GM15510 (cell line): ENCODE data around the gene SELENOP.

Experiments used
- POLR2A ChIP-seq: IDR thresholded peaks from 3 replicates; pipeline ENCODE4 v1.6.1; 2011; ENCODE audit warnings: borderline replicate concordance; ENCODE audit not compliant: insufficient read length; ENCODE audit errors: extremely low read depth

The SELENOP gene

GRCh38 chr5:42779083-42779482, 32.6 kb downstream of the SELENOP start:
- TF ChIP-seq POLR2A: no peak

GRCh38 chr5:42772265-42772993, 39.3 kb downstream of the SELENOP start:
- TF ChIP-seq POLR2A: no peak

GRCh38 chr5:42770003-42770402, 41.7 kb downstream of the SELENOP start:
- TF ChIP-seq POLR2A: no peak

GRCh38 chr5:42768106-42768504, 43.6 kb downstream of the SELENOP start:
- no peak for TF ChIP-seq POLR2A

- TF ChIP-seq POLR2A: no peak
These were observed 44.1 kb downstream of the SELENOP start for GRCh38 chr5:42767491-42768105.

- no peak for TF ChIP-seq POLR2A
These were observed 49.9 kb downstream of the SELENOP start for GRCh38 chr5:42761791-42762190.

GRCh38 chr5:42760426-42760825, 51.3 kb downstream of the SELENOP start:
- no peak for TF ChIP-seq POLR2A

GRCh38 chr5:42759456-42759855, 52.2 kb downstream of the SELENOP start:
- TF ChIP-seq POLR2A: no peak

GRCh38 chr5:42756606-42757601, 54.8 kb downstream of the SELENOP start, which contains the start of gene CCDC152:
TSS of gene CCDC152 (plus strand) at chr5:42756818. CDS start at chr5:42759122, 2,304 bp downstream.
- no peak for TF ChIP-seq POLR2A

GRCh38 chr5:42753099-42753498, 58.6 kb downstream of the SELENOP start:
- TF ChIP-seq POLR2A: no peak

- TF ChIP-seq POLR2A: no peak
These were observed 60.6 kb downstream of the SELENOP start for GRCh38 chr5:42751044-42751443.

GRCh38 chr5:42750507-42750906, 61.2 kb downstream of the SELENOP start:
- no peak for TF ChIP-seq POLR2A
